GM23338 (cell line): Measurements from ENCODE around the gene MMP13. TPM values are rescaled to one million over a fixed set of nuclear protein-coding genes. Genes with fewer than 3 reads are reported as not detected.

Source experiments
- ATAC-seq: fragments of 200-7000 bp; cut with Tn5 transposase; 3 replicates; pipeline ENCODE4 v1.9.1; 2020
- DNase-seq: peaks from one replicate; pipeline ENCODE4 v3.0.0-alpha.2; 2015; ENCODE audit warnings: low spot score
- H2AFZ ChIP-seq: fragments of 200-600 bp; sonication (generic); 2 replicates; pipeline ENCODE4 v1.8.0; 2016; ENCODE audit warnings: antibody characterized with exemption, mild to moderate bottlenecking, moderate library complexity
- H3F3A ChIP-seq: fragments of 200-600 bp; sonication (generic); replicated peaks from 2 replicates; pipeline ENCODE4 v1.8.0; 2017; ENCODE audit warnings: antibody characterized with exemption, mixed run types, low read depth
- H3K27ac ChIP-seq: fragments of 200-600 bp; sonication (generic); 2 replicates; pipeline ENCODE4 v1.6.1; 2016; ENCODE audit warnings: low read depth
- H3K27me3 ChIP-seq: fragments of 200-600 bp; sonication (generic); 2 replicates; pipeline ENCODE4 v1.8.0; 2016; ENCODE audit warnings: mild to moderate bottlenecking, mixed run types, moderate library complexity; ENCODE audit not compliant: insufficient read depth
- H3K36me3 ChIP-seq: fragments of 200-600 bp; sonication (generic); 2 replicates; pipeline ENCODE4 v1.8.0; 2016; ENCODE audit warnings: mild to moderate bottlenecking; ENCODE audit not compliant: insufficient read depth
- H3K4me1 ChIP-seq: fragments of 200-600 bp; sonication (generic); 2 replicates; pipeline ENCODE4 v1.8.0; 2016; ENCODE audit warnings: mild to moderate bottlenecking, moderate library complexity; ENCODE audit not compliant: insufficient read depth
- H3K4me2 ChIP-seq: fragments of 200-600 bp; sonication (generic); 2 replicates; pipeline ENCODE4 v1.7.1; 2017; ENCODE audit warnings: mixed run types
- H3K4me3 ChIP-seq: fragments of 200-600 bp; sonication (generic); 2 replicates; pipeline ENCODE4 v1.6.1; 2016; ENCODE audit warnings: mixed run types
- H3K79me2 ChIP-seq: fragments of 200-600 bp; sonication (generic); replicated peaks from 2 replicates; pipeline ENCODE4 v1.8.0; 2017; ENCODE audit warnings: mild to moderate bottlenecking; ENCODE audit not compliant: insufficient read depth
- H3K9me2 ChIP-seq: fragments of 200-600 bp; sonication (generic); 2 replicates; pipeline ENCODE4 v1.8.0; 2017; ENCODE audit not compliant: insufficient read depth
- H4K20me1 ChIP-seq: fragments of 200-600 bp; sonication (generic); replicated peaks from 2 replicates; pipeline ENCODE4 v1.8.0; 2017; ENCODE audit warnings: mild to moderate bottlenecking; ENCODE audit not compliant: insufficient read depth
- H3K27ac Mint-ChIP-seq: 2 replicates; pipeline ENCODE4 v1.8.0; 2020; ENCODE audit warnings: inconsistent platforms, mild to moderate bottlenecking, moderate library complexity, mixed read lengths
- H3K27me3 Mint-ChIP-seq: 3 replicates; pipeline ENCODE4 v1.8.0; 2022; ENCODE audit warnings: low read depth, mild to moderate bottlenecking, moderate library complexity, mixed read lengths, inconsistent platforms; ENCODE audit not compliant: insufficient read depth, poor library complexity
- H3K36me3 Mint-ChIP-seq: 3 replicates; pipeline ENCODE4 v1.8.0; 2021; ENCODE audit warnings: low read depth, mild to moderate bottlenecking, inconsistent platforms, moderate library complexity, mixed read lengths
- H3K4me1 Mint-ChIP-seq: 3 replicates; pipeline ENCODE4 v1.8.0; 2020; ENCODE audit warnings: mild to moderate bottlenecking, inconsistent platforms, mixed read lengths
- H3K4me3 Mint-ChIP-seq: 3 replicates; pipeline ENCODE4 v1.8.0; 2021; ENCODE audit warnings: moderate library complexity, mild to moderate bottlenecking, inconsistent platforms, mixed read lengths
- H3K9me3 Mint-ChIP-seq: 3 replicates; pipeline ENCODE4 v1.8.0; 2020; ENCODE audit warnings: moderate library complexity, mild to moderate bottlenecking, inconsistent platforms, mixed read lengths
- CREB1 ChIP-seq: fragments of 250-450 bp; sonication (Bioruptor Pico); IDR thresholded peaks from 2 replicates; pipeline ENCODE4 v1.5.0; 2020; ENCODE audit warnings: low read depth, mild to moderate bottlenecking, moderate library complexity
- EZH2 ChIP-seq: fragments of 200-600 bp; sonication (generic); IDR thresholded peaks from one replicate; pipeline ENCODE4 v1.8.0; 2017; ENCODE audit warnings: antibody characterized with exemption, mild to moderate bottlenecking, low read depth; ENCODE audit not compliant: unreplicated experiment
- EZH2phosphoT487 ChIP-seq: fragments of 200-600 bp; sonication (generic); IDR thresholded peaks from one replicate; pipeline ENCODE4 v1.8.1; 2018; ENCODE audit warnings: antibody characterized with exemption; ENCODE audit not compliant: unreplicated experiment
- JUNB ChIP-seq: IDR thresholded peaks from one replicate; pipeline ENCODE4 v1.6.1; 2016; ENCODE audit warnings: antibody characterized with exemption; ENCODE audit not compliant: unreplicated experiment
- NANOG ChIP-seq: IDR thresholded peaks from 2 replicates; pipeline ENCODE4 v1.6.1; 2016; ENCODE audit warnings: antibody characterized with exemption, borderline replicate concordance
- ZNF114 ChIP-seq: fragments of 250-450 bp; sonication (Bioruptor Pico); IDR thresholded peaks from 2 replicates; pipeline ENCODE4 v1.5.0; 2020; ENCODE audit warnings: mild to moderate bottlenecking, moderate library complexity
- ZNF331 ChIP-seq: fragments of 250-450 bp; sonication (Bioruptor Pico); IDR thresholded peaks from 2 replicates; pipeline ENCODE4 v1.5.0; 2020; ENCODE audit warnings: low read depth, mild to moderate bottlenecking, moderate library complexity
- polyA plus RNA-seq: library from polyadenylated mRNA; unstranded; fragments of >200 nt; fragmentation: Nextera tagmentation; extraction: Ambion mirVana; gene quantifications from 2 replicates; pipeline ENCODE4 v1.2.1, GENCODE V29; 2016
- total RNA-seq: library from RNA; depleted of rRNA; stranded (reverse); fragments of >200 nt; shearing (Covaris generic); gene quantifications from 2 replicates; pipeline ENCODE4 v1.2.3, GENCODE V29; 2014
- TF ChIP-seq, protein P1 (sequence below): fragments of 250-450 bp; sonication (Bioruptor Pico); IDR thresholded peaks from 2 replicates; pipeline ENCODE4 v1.5.0; 2020; ENCODE audit warnings: mild to moderate bottlenecking, moderate library complexity
- TF ChIP-seq, protein P2 (sequence below), 2 experiments: fragments of 200-600 bp in 1 of 2; sonication (generic) in 1 of 2; conservative IDR thresholded peaks; 2 replicates each; pipeline versions ENCODE4 v1.5.1 to v1.6.1; 2016 to 2017; ENCODE audit warnings: antibody characterized with exemption in 2 of 2, low read depth in 2 of 2, mild to moderate bottlenecking in 2 of 2, moderate library complexity in 1 of 2

Gene MMP13
- total and polyA plus RNA-seq, 2 experiments from 2014 or later, result not detected

DNA sequence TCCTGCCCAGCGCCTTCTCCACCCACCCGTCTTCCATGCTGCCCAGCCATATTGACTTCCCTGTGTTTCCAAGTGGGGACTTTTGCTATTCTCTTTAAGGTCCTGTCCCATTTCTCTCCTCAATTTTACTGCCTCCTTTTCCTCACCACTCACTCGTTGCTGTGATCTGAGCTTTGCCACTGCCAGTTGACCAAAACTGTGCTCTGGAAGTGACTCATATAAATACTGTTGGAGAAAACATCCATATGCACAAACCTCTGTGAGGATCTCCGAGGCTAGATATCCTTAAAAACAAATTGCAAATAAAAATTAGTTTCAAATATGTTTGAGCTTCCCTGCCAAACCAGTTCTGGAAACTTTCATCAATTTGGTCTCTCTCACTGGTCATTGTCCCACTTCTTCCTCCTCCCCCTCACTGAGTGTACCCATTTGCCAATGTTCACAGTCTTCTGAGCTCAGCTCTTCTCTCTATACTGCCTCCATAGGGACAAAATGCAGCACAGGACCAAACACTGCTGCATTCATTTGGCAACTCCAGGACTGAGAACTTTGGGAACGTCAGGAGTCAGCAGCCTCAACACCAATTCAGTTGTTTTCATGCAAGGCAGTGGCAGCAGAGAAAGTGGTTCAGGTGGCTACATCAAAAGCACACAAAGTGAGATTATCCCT, 34.0 kb upstream of the MMP13 start:
- Histone ChIP-seq H4K20me1 (no peaks in the 10 kb centered on the region), H3K9me2 (0 out of 2 replicates have a peak, but pooled peaks cover 4% of the 10 kb centered on the region), H2AFZ (no peak overlapping the region), H3K27me3 (no peaks in the 10 kb centered on the region), H3K27ac (no peak overlapping the region), H3K4me3 (no peak overlapping the region), H3K4me2 (no peak overlapping the region), H3K79me2 (no peaks in the 10 kb centered on the region), H3F3A (no peaks in the 10 kb centered on the region), H3K4me1 (no peaks in the 10 kb centered on the region), H3K36me3 (no peaks in the 10 kb centered on the region)
- H3K27me3 Mint-ChIP-seq, result peaks cover 2% of the 10 kb centered on the region
- TF ChIP-seq EZH2 (no peak), EZH2phosphoT487 (no peak), ZNF114 (CRISPR knock-in tag) (no peak), ZNF331 (no peak), JUNB (no peak), NANOG (no peak), CREB1 (CRISPR knock-in tag) (no peak)
- TF ChIP-seq, protein P1, sequence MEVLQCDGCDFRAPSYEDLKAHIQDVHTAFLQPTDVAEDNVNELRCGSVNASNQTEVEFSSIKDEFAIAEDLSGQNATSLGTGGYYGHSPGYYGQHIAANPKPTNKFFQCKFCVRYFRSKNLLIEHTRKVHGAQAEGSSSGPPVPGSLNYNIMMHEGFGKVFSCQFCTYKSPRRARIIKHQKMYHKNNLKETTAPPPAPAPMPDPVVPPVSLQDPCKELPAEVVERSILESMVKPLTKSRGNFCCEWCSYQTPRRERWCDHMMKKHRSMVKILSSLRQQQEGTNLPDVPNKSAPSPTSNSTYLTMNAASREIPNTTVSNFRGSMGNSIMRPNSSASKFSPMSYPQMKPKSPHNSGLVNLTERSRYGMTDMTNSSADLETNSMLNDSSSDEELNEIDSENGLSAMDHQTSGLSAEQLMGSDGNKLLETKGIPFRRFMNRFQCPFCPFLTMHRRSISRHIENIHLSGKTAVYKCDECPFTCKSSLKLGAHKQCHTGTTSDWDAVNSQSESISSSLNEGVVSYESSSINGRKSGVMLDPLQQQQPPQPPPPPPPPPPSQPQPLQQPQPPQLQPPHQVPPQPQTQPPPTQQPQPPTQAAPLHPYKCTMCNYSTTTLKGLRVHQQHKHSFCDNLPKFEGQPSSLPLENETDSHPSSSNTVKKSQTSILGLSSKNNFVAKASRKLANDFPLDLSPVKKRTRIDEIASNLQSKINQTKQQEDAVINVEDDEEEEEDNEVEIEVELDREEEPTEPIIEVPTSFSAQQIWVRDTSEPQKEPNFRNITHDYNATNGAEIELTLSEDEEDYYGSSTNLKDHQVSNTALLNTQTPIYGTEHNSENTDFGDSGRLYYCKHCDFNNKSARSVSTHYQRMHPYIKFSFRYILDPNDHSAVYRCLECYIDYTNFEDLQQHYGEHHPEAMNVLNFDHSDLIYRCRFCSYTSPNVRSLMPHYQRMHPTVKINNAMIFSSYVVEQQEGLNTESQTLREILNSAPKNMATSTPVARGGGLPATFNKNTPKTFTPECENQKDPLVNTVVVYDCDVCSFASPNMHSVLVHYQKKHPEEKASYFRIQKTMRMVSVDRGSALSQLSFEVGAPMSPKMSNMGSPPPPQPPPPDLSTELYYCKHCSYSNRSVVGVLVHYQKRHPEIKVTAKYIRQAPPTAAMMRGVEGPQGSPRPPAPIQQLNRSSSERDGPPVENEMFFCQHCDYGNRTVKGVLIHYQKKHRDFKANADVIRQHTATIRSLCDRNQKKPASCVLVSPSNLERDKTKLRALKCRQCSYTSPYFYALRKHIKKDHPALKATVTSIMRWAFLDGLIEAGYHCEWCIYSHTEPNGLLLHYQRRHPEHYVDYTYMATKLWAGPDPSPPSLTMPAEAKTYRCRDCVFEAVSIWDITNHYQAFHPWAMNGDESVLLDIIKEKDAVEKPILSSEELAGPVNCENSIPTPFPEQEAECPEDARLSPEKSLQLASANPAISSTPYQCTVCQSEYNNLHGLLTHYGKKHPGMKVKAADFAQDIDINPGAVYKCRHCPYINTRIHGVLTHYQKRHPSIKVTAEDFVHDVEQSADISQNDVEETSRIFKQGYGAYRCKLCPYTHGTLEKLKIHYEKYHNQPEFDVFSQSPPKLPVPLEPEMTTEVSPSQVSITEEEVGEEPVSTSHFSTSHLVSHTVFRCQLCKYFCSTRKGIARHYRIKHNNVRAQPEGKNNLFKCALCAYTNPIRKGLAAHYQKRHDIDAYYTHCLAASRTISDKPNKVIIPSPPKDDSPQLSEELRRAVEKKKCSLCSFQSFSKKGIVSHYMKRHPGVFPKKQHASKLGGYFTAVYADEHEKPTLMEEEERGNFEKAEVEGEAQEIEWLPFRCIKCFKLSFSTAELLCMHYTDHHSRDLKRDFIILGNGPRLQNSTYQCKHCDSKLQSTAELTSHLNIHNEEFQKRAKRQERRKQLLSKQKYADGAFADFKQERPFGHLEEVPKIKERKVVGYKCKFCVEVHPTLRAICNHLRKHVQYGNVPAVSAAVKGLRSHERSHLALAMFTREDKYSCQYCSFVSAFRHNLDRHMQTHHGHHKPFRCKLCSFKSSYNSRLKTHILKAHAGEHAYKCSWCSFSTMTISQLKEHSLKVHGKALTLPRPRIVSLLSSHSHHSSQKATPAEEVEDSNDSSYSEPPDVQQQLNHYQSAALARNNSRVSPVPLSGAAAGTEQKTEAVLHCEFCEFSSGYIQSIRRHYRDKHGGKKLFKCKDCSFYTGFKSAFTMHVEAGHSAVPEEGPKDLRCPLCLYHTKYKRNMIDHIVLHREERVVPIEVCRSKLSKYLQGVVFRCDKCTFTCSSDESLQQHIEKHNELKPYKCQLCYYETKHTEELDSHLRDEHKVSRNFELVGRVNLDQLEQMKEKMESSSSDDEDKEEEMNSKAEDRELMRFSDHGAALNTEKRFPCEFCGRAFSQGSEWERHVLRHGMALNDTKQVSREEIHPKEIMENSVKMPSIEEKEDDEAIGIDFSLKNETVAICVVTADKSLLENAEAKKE (CRISPR knock-in tag), result no peak
- TF ChIP-seq, protein P2, sequence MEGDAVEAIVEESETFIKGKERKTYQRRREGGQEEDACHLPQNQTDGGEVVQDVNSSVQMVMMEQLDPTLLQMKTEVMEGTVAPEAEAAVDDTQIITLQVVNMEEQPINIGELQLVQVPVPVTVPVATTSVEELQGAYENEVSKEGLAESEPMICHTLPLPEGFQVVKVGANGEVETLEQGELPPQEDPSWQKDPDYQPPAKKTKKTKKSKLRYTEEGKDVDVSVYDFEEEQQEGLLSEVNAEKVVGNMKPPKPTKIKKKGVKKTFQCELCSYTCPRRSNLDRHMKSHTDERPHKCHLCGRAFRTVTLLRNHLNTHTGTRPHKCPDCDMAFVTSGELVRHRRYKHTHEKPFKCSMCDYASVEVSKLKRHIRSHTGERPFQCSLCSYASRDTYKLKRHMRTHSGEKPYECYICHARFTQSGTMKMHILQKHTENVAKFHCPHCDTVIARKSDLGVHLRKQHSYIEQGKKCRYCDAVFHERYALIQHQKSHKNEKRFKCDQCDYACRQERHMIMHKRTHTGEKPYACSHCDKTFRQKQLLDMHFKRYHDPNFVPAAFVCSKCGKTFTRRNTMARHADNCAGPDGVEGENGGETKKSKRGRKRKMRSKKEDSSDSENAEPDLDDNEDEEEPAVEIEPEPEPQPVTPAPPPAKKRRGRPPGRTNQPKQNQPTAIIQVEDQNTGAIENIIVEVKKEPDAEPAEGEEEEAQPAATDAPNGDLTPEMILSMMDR (conservative IDR thresholded peaks at IDR 0.05; ENCODE audit: low read depth in 2 of 2), result no peak
- no peak overlapping the region for H3K4me3 Mint-ChIP-seq
- no peaks in the 10 kb centered on the region; the same call in 2 of the 3 replicates for H3K9me3 Mint-ChIP-seq
- ATAC-seq, result no peak
- no peaks in the 10 kb centered on the region for H3K36me3 Mint-ChIP-seq
- H3K27ac Mint-ChIP-seq, result no peak overlapping the region
- DNase-seq, result no peak
- peaks cover 4% of the 10 kb centered on the region; the same call in 1 of the 3 replicates for H3K4me1 Mint-ChIP-seq
